ENCODE measurements around the gene SMCO1.
"Not testable (repeated sequence)": the region's sequence is repeated elsewhere in the genome, so short reads cannot be mapped to it uniquely, and the experiment has no call there.

Gene SMCO1

DNA sequence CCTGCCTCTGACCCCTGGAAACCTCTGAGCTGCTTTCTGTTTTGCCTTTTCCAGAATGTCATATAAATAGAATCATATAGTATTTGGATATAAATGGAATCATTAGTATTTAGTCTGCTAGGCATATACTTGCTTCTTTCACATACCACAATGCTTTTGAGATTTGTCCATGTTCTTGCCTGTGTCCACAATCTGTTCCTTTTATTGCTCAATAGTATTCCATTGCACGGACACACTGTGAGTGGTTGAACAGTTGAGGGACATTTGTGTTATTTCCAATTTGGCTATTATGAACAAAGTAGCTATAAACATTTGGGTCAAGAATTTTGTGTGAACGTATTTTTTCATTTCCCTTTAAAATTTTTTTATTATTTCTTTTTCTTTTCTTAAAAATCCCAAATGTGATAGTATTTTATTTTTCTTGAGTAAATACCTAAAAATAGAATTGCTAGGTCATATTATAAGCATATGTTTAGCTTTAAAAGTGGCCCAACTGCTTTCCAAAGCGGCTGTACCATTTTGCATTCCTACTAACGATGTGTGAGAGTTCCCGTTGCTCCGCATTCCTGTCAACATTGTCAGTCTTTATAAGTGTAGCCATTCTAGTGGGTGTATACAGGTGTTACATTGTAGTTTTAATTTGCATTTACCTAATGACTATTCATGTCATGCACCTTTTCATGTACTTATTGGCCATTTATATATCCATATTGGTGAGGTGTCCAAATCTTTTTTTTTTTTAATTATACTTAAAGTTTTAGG lies 26.7 kb upstream of the SMCO1 start:
- Mint-ChIP-seq H3K36me3 (no peaks in the 10 kb centered on the region), H3K27me3 (peaks cover 9 to 16% of the 10 kb centered on the region in 2 donors), H3K27ac (no peak overlapping the region), H3K4me3 (no peak overlapping the region), H3K4me1 (peaks cover 0 to 13% of the 10 kb centered on the region in 2 donors), H3K9me3 (peaks cover 0 to 1% of the 10 kb centered on the region in 2 donors)
- ATAC-seq (replicated peaks) (no peak), DNase-seq (no peak)

DNA sequence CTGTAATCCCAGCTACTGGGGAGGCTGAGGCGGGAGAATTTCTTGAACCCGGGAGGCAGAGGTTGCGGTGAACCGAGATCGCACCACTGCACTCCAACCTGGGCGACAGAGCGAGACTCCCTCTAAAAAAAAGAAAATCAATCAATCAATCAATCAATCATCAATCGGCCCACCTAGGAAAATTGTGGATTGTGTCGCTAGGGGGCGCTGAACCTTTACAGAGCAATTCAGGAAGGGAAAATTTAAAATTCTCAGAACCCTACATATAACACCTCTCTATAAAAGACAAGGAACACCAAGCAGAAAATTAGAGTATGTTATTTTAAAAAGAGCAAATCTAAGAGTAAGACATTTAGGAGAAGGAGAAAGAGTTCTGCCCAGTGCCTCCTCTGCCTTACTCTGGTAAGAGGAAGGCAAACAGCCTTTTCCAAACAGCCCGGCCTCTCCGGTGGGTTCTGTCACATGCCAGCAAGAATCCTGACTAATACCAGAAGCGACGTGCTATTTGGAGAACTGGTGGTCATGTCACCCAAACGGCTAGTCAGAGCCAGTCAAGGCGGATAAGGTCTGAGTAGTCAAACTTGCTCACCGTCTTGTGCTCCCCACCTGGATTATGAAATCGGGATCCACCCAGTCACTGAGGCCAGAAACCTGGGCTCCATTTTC lies 22.3 kb upstream of the SMCO1 start:
- no peak overlapping the region for H3K27ac Mint-ChIP-seq
- ATAC-seq (replicated peaks), result no peak
- no peak overlapping the region for H3K4me3 Mint-ChIP-seq
- H3K36me3 Mint-ChIP-seq, result no peaks in the 10 kb centered on the region
- no peaks in the 10 kb centered on the region for H3K9me3 Mint-ChIP-seq
- peaks cover 0 to 5% of the 10 kb centered on the region in 2 donors for H3K4me1 Mint-ChIP-seq
- DNase-seq, result no peak
- H3K27me3 Mint-ChIP-seq, result peaks cover 11% of the 10 kb centered on the region in 2 donors

DNA sequence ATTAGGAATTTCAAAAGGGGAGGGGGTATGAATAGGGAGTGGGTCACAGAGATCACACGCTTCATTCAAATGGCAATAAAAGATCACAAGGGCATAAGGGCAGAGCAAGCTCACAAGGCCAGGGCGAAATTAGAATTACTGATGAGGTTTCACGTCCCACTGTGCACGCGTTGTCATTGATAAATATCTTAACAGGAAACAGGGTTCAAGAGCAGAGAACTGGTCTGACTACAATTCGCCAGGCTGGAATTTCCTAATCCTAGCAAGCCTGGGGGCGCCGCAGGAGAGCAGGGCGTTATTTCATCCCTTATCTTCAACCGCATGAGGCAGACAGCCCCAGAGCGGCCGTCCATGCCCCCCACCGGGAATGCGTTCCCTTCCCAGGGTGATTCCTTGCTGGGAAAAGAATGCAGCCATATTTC lies 18.1 kb upstream of the SMCO1 start:
- no peak for DNase-seq
- Mint-ChIP-seq H3K4me3 (no peak overlapping the region), H3K27ac (no peak overlapping the region), H3K4me1 (peaks cover 0 to 5% of the 10 kb centered on the region in 2 donors), H3K36me3 (peaks cover 0 to 7% of the 10 kb centered on the region in 2 donors), H3K27me3 (peaks cover 17 to 20% of the 10 kb centered on the region in 2 donors), H3K9me3 (peaks cover 4 to 6% of the 10 kb centered on the region in 2 donors)
- ATAC-seq (replicated peaks), result no peak

DNA sequence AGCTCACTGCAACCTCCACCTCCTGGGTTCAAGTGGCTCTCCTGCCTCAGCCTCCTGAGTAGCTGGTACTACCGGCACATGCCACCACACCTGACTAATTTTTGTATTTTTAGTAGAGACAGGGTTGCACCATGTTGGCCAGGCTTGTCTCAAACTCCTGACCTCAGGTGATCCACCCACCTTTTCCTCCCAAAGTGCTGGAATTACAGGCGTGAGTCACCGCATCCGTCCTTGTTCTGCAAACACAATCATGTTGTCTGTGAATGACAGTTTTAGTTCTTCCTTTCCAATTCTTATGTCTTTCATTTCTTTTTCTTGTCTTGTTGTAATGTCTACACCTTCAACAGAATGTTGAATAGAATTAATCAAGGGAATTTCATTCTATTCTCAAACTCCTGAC lies 16.3 kb upstream of the SMCO1 start:
- H3K27ac Mint-ChIP-seq, result peak overlapping the region; percentile 76
- peaks cover 4 to 6% of the 10 kb centered on the region in 2 donors for H3K9me3 Mint-ChIP-seq
- DNase-seq, result no peak
- peaks cover 7 to 11% of the 10 kb centered on the region in 2 donors for H3K4me1 Mint-ChIP-seq
- peak overlapping the region in 1 of 2 donors; percentile 35 for H3K4me3 Mint-ChIP-seq
- peaks cover 13 to 17% of the 10 kb centered on the region in 2 donors for H3K27me3 Mint-ChIP-seq
- peaks cover 0 to 7% of the 10 kb centered on the region in 2 donors for H3K36me3 Mint-ChIP-seq
- no peak for ATAC-seq (replicated peaks)

DNA sequence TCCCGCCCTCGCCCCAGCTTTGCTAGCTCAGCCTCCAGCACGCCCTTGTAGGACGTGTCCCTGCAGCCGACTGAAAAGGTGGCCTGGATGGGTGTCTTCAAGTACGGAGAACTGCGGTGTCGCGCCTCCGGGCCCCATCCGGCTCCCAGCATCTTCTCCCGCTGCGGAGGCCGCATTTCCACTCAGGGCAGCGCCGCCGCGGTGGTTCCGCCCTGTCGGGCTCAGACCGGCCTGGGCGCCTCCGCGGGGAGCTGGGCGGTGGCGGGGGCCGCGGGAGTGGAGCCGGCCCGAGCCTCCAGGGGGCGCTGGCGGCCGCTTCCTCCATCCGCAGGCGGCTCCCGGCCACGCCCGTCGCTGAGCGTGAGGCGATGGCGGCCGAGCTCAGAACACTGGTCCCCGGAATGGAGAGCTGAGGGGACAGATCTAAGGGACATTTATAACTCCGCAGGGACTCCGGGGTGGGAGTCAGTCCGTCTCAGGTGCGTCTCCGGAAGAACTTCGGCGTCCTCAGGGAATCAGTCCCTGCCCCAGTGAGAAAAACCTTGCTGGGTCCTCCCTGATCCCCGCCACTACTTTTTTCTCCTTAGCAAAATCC lies 13.6 kb upstream of the SMCO1 start:
- peak overlapping the region; percentile 77 to 82 for H3K4me3 Mint-ChIP-seq
- H3K36me3 Mint-ChIP-seq, result peaks cover 0 to 7% of the 10 kb centered on the region in 2 donors
- H3K9me3 Mint-ChIP-seq, result peaks cover 4 to 6% of the 10 kb centered on the region in 2 donors
- ATAC-seq (replicated peaks) (peak; percentile 94 to 98), DNase-seq (peak; percentile 80)
- H3K27me3 Mint-ChIP-seq, result peaks cover 13 to 17% of the 10 kb centered on the region in 2 donors
- H3K27ac Mint-ChIP-seq, result peak overlapping the region; percentile 79
- peaks cover 7 to 11% of the 10 kb centered on the region in 2 donors for H3K4me1 Mint-ChIP-seq

DNA sequence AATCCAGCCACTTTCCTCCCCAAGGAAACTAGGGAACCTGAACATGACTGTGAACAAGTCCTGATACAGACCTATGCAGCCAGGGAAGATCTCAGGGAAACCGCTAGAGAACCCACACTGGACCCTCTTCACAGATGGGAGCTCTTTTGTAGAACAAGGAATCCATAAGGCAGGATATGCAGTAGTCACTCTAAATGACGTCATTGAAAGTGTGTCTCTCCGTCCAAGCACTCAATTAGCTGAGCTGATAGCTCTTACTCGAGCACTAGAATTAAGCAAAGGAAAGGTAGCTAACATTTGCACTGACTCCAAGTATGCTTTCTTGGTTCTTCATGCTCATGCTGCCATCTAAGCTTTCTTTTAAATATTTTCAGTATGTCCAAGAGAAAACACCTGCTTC lies 10.0 kb upstream of the SMCO1 start:
- H3K4me3 Mint-ChIP-seq, result no peak overlapping the region

DNA sequence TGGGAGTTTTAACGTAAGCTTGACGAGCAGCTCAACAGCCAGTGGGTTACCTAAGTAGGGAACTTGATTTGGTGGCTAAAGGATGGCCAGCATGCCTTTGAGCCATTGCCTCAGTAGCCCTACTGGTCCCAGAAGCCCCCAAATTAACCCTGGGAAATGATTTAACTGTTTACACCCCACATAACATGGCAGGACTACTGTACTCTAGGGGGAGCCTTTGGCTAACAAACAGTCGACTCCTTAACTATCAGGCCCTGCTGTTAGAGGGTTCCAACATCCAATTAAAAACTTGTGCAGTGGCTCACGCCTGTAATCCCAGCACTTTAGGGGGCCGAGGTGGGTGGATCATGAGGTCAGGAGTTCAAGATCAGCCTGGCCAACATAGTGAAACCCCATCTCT lies 9.4 kb upstream of the SMCO1 start:
- H3K27ac Mint-ChIP-seq, result no peak overlapping the region
- no peaks in the 10 kb centered on the region for H3K27me3 Mint-ChIP-seq
- H3K9me3 Mint-ChIP-seq, result peaks cover 16 to 22% of the 10 kb centered on the region in 2 donors
- ATAC-seq (replicated peaks) (no peak), DNase-seq (no peak)
- peaks cover 7 to 11% of the 10 kb centered on the region in 2 donors for H3K4me1 Mint-ChIP-seq
- H3K4me3 Mint-ChIP-seq, result no peak overlapping the region
- H3K36me3 Mint-ChIP-seq, result peaks cover 5 to 12% of the 10 kb centered on the region in 2 donors

More for the DNA sequence above, 10.0 kb upstream of the SMCO1 start:
- H3K27me3 Mint-ChIP-seq, result no peaks in the 10 kb centered on the region
- DNase-seq (no peak), ATAC-seq (replicated peaks) (no peak)
- H3K9me3 Mint-ChIP-seq, result peaks cover 15 to 18% of the 10 kb centered on the region in 2 donors
- H3K36me3 Mint-ChIP-seq, result peaks cover 5 to 12% of the 10 kb centered on the region in 2 donors
- H3K4me1 Mint-ChIP-seq, result peaks cover 7 to 11% of the 10 kb centered on the region in 2 donors
- H3K27ac Mint-ChIP-seq, result no peak overlapping the region

DNA sequence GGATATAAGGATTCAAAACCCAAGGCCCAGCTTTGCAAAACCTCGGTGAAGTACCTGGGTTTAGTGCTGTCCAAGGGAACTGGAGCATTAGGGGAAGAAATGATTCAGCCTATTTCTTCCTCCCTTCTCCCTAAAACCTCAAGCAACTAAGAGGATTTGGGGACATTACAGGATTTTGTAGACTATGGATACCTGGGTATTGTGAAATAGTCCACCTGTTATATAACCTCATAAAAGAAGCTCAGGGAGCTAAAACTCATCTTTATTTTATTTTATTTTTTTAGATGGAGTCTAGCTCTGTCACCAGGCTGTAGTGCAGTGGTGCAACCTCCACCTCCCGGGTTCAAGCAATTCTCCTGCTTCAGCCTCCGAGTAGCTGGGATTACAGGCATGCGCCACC lies 8.7 kb upstream of the SMCO1 start:
- peaks cover 8 to 14% of the 10 kb centered on the region in 2 donors for H3K36me3 Mint-ChIP-seq
- H3K4me3 Mint-ChIP-seq, result no peak overlapping the region
- H3K27me3 Mint-ChIP-seq, result no peaks in the 10 kb centered on the region
- DNase-seq (no peak), ATAC-seq (replicated peaks) (no peak)
- H3K4me1 Mint-ChIP-seq, result peaks cover 7 to 11% of the 10 kb centered on the region in 2 donors
- peaks cover 19 to 24% of the 10 kb centered on the region in 2 donors for H3K9me3 Mint-ChIP-seq
- no peak overlapping the region for H3K27ac Mint-ChIP-seq

DNA sequence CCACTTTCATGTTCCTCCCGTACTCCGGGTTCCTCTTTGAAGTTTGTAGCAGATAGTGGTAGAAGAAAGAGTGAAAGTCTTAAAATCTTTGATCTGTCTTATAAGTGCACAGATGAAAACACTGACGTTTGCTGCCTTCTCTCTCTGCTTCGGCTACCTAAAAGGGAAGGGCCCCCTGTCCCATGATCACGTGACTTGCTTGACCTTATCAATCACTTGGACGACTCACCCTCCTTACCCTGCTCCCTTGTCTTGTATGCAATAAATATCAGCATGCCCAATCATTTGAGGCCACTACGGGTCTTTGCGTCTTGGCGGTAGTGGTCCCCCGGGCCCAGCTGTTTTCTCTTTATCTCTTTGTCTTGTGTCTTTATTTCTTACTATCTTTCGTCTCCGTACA lies 6.1 kb upstream of the SMCO1 start:
- H3K4me1 Mint-ChIP-seq; H3K27me3 Mint-ChIP-seq; DNase-seq; ATAC-seq (replicated peaks); H3K4me3 Mint-ChIP-seq; H3K27ac Mint-ChIP-seq: not testable (repeated sequence)
- peaks cover 10 to 16% of the 10 kb centered on the region in 2 donors for H3K36me3 Mint-ChIP-seq
- peaks cover 24 to 27% of the 10 kb centered on the region in 2 donors for H3K9me3 Mint-ChIP-seq

DNA sequence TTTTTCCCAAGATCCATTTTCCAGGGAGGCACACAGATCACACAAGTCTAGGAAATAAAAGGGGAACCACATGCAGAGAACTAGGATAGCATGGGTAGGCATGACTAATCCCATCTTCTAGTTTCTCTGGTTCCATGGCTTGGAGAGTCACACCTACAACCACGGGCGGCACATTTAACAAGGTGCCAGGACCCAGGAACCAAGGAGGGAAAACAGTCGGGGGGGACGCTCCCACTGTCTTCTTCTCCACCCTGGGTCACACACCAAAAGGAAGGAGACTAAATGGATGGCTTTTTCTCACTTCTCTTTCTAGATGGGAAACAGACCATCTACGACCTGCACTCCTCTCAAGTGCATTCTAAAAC lies 4.6 kb upstream of the SMCO1 start:
- ATAC-seq (replicated peaks) (no peak), DNase-seq (no peak)
- Mint-ChIP-seq H3K9me3 (peaks cover 28 to 33% of the 10 kb centered on the region in 2 donors), H3K27ac (no peak overlapping the region), H3K4me1 (no peaks in the 10 kb centered on the region), H3K27me3 (no peaks in the 10 kb centered on the region), H3K4me3 (no peak overlapping the region), H3K36me3 (peaks cover 10 to 18% of the 10 kb centered on the region in 2 donors)

DNA sequence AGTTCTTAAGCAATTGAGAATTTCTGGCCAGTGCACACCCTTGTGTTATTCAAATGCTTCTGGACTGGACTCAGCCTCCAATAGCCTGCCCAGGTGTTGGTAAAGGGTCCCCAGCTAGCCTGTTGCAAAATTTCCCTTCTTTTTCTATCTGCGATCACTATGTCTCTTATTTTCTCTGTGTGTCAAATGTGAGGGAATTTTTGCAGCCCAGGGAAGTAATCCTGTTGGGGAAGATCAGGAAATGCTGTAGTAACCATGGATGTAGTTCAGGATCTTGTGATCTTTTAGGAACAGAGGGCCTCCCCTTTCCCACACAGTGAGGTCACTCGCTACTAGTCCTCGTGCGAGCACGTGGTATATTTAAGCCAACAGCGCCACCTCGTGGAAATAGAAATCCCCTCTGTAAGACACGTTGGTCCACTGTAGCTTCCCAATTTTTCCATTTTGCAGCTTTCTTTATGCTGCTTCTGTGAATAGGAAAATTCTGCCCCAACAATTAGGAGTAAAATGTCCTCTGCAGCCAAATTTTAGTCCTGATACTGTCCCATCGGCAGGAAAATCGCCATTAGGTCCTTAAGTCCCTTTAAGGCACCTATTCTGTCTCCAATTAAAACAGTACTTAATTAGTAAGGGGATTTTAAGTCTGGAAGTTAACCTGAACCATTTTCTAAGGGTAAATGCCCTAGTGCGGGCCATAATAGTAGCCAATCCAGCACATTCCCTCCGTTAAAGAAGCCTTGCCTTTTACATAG lies 4.0 kb upstream of the SMCO1 start:
- no peaks in the 10 kb centered on the region for H3K4me1 Mint-ChIP-seq
- no peak overlapping the region for H3K27ac Mint-ChIP-seq
- H3K9me3 Mint-ChIP-seq, result peaks cover 29 to 36% of the 10 kb centered on the region in 2 donors
- no peak for DNase-seq
- no peak overlapping the region for H3K4me3 Mint-ChIP-seq
- peaks cover 10 to 19% of the 10 kb centered on the region in 2 donors for H3K36me3 Mint-ChIP-seq
- peak; percentile 42 to 54 for ATAC-seq (replicated peaks)
- peaks cover 2% of the 10 kb centered on the region in 2 donors for H3K27me3 Mint-ChIP-seq

DNA sequence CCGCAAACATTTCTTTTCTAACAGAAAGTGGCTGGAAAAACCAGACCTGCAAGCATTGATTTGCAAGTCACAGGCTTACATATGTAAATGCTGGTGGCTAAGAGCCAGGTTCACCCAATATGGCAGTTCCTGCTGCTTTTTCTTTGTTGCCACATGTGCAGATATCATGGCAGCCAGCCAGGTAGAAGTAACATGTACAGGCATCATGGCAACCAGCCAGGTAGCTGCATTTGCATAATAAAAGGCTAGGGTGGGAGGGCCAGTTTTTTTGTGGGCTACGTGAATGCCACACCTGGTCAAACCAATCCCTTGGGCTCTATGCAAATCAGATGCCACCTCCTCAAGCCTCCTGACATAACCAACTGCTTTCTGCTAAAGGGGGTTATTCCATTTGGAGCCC lies 2.8 kb upstream of the SMCO1 start:
- DNase-seq (no peak), ATAC-seq (replicated peaks) (no peak)
- Mint-ChIP-seq H3K4me1 (no peaks in the 10 kb centered on the region), H3K9me3 (peaks cover 33 to 40% of the 10 kb centered on the region in 2 donors), H3K27ac (no peak overlapping the region), H3K36me3 (peaks cover 10 to 22% of the 10 kb centered on the region in 2 donors), H3K27me3 (peaks cover 6 to 7% of the 10 kb centered on the region in 2 donors), H3K4me3 (no peak overlapping the region)

DNA sequence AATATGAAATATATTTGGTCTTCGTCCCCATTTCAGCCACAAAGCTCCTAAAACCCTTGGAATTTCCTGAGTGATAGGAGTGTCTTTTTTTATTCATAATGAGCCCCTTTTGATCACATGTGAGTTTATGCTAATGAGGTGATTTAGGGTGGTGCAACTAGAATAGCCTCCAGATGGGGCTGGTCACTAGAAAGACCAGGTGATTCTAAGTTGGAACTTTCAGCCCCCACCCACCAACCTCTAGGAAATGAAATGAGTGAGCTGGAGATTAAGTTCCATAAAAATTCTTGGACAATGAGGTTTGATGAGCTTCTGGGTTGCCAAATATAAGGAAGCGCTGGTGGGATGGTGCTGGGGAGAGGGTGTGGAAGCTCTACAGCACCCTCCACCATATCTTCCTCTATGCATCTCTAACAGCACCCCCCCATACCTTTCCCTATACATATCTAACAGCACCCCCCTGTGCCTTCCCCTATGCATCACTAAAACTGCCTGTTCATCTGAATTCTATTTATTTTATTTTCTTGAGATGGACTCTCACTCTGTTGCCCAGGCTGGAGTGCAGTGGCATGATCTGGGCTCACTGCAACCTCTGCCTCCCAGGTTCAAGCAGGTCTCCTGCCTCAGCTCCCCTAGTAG lies 2.1 kb upstream of the SMCO1 start:
- H3K9me3 Mint-ChIP-seq, result peaks cover 31 to 40% of the 10 kb centered on the region in 2 donors
- DNase-seq, result no peak
- no peak overlapping the region for H3K4me3 Mint-ChIP-seq

More for the DNA sequence above, 2.1 kb upstream of the SMCO1 start:
- peaks cover 10 to 21% of the 10 kb centered on the region in 2 donors for H3K36me3 Mint-ChIP-seq
- H3K27me3 Mint-ChIP-seq, result peaks cover 6 to 7% of the 10 kb centered on the region in 2 donors
- no peaks in the 10 kb centered on the region for H3K4me1 Mint-ChIP-seq
- ATAC-seq (replicated peaks), result no peak
- H3K27ac Mint-ChIP-seq, result no peak overlapping the region

Data from stimulated activated naive B cell treated with anti-CD40 and anti-IgM and Interleukin-4, amounts not matched to agents 10 μg/mL and 1 μg/mL and 100 μg/mL, for 72 hours (primary cell).